ENCODE data around the gene ETV1.

GRCh38 chr7:13949445-13949844, 40.0 kb downstream of the ETV1 start:
- no peak for TF ChIP-seq POLR2AphosphoS5 (IDR thresholded peaks at IDR 0.05; ENCODE audit: insufficient read depth in 1 of 2, low read depth in 1 of 2)
- TF ChIP-seq CTCF (IDR thresholded peaks at IDR 0.05), result no peak
- TF ChIP-seq POLR2A (IDR thresholded peaks at IDR 0.05), result no peak
